Mucosa of gallbladder (tissue), 1 donor: Measurements from ENCODE around the gene SH3GL2. TPM values are rescaled to one million over a fixed set of nuclear protein-coding genes. Genes with fewer than 3 reads are reported as not detected.
A peak's percentile ranks its signal among the peaks of the same experiment; 100 is the strongest.
"Not testable (repeated sequence)": the region's sequence is repeated elsewhere in the genome, so short reads cannot be mapped to it uniquely, and the experiment has no call there.

ENCODE experiments used
- DNase-seq: peaks from one replicate; pipeline ENCODE4 v3.0.0-alpha.2; 2020; ENCODE audit warnings: low spot score
- total RNA-seq: library from RNA; stranded (reverse); gene quantifications from one replicate; pipeline ENCODE4 v1.2.1, GENCODE V29; 2021
- donor health status: DM: no; HTN: no; CAD: no.

The SH3GL2 gene
- total RNA-seq, 1 donor from 2014 or later, result 0.17 TPM

DNA sequence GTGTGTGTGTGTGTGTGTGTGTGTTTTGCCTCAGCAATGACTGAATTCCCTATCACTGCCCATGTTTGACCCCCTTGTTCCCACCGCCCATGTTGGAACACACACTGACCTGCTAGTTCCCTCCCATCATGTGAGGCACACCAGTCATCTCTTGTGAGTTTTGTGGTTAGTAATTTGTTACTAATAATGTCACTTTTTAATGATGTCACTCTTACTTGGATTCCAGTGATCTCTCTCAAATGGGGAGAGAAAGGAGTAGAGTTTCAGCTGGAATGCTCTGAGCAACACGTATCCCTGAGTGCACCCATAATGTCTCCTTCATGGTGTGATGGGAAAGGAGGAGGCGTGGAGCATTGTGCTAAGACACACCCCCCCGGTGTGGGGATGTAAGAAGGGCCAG is 172.6 kb downstream of the SH3GL2 start:
- no peak for DNase-seq

DNA sequence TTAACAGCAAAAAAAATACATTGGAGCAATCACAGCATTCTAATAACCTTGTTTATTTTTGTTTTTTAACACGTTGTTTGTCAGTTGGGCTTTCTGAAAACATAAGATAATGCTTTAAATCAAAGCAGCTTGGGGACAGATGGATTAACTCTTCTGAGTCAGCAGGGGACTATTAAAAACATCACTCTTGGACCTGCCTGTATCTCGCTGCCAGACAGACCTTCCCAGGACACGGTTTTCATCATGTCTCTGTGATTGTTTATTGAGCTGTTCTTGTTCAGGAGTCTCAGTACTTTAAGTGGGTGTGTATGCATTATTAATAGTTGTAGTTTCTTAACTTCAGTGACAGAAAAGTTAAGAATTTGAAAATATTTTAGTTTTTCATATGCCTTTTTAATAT is 173.2 kb downstream of the SH3GL2 start:
- no peak for DNase-seq

DNA sequence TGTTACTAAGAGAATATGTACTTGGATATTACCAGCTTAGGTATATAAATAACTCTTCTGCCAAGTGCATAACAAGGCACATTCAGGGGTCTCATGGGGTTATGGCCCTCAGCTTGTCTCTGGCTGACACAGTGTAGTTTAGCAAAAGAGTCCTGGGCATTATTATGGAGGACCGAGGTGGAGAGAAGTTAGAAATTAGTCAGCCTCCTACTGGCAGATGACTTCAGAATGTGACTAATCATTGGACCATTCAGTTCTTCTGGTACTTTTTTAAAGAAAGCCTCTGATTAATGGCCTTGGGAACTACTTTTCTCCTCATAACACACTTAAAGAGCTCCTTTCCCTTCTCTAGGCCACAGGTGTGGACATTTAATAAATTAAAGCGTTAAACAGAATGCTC is 178.9 kb downstream of the SH3GL2 start:
- DNase-seq, result no peak

DNA sequence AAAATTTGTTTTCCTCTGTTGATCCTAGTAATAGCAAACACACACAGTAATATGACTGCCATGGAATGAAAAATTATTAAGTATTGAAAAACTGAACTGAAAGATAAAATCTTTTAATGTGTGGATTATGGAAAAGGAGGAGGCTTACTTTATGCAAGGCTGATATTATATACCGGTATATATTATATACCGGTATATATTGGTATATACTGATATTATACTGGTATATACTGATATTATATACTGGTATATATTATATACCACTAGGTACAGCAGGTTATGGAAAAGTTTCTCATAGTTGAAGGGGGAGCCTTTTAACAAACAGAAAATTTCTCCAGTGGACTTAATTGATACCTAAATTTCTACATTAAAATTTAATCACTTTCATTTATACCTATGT is 181.4 kb downstream of the SH3GL2 start:
- no peak for DNase-seq

DNA sequence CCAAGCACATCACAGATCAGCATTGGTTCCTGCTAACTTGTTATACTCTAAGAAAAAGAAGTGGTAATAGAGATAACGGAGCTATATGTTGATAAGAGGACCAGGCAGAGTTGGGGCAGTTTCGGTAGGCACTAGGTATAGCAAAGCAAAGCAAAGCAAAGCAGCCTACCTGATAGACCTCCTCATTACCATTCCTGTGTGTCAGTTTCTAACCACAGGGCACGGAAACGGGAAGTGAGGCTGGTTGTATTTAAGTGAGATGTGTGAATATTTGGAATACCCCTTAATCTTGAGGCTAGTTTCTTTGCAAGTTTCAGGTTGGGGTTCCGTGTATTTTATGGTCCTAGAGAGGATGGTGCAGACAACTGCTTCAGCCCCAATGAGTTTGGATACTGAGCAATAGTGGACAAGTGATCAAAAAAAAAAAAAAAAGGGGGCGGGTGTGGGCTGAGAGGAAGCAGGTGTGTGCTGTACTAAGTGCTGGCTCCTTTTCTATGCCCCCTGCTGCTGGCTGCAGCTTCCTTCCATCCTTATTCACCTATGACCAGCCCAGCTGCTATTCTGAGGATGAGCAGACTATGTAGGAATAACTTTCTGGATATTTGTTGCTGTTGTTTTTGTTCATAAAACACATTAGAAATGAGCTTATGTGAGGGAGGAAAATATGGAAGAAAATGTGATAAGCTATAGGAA is 183.3 kb downstream of the SH3GL2 start:
- no peak for DNase-seq

DNA sequence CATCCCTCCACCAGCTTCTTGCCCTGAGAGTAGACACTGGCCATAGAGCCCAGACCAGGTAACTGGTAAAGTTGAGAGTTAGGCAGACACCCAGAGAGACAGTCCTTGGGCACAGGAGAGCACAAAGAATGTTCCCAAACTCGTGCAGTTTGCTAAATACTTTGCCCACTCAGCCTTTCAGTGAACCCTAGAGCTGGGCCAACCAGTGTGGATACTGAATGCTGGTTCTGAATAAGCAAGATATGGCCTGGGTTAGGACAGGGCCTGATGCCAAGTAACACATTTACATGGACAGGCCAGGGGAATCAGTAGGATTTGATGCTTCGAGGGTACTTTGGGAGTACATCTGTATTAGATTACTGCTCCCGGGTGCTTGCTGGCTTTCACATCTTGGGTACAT is 185.4 kb downstream of the SH3GL2 start:
- DNase-seq, result no peak

DNA sequence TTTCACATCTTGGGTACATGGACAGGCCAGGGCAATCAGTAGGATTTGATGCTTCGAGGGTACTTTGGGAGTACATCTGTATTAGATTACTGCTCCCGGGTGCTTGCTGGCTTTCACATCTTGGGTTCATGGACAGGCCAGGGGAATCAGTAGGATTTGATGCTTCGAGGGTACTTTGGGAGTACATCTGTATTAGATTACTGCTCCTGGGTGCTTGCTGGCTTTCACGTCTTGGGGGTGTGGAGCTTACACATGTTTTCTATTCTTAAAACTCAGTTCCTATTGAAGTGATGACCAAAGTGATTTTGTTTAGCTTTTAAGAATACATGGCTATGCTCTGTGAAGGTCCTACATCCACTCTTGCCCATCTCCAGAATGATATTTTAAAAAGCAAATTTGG is 186.3 kb downstream of the SH3GL2 start:
- DNase-seq, result not testable (repeated sequence)

DNA sequence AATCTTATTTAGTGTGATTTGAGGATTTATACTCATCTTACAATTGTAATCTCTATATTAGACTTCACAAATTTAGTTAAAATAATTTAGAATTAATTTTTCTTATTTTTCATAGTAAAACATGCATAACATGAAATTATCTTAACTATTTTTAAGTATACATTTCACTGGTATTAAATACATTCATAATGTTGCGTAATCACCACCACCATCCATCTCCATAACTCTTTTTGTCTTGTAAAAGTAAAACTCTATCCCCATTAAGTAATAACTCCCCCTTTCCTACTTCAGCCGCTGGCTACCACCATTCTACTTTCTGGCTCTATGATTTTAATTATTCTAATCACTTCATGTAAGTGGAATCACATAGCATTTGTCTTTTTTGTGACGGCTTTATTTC is 193.4 kb downstream of the SH3GL2 start:
- DNase-seq, result no peak

DNA sequence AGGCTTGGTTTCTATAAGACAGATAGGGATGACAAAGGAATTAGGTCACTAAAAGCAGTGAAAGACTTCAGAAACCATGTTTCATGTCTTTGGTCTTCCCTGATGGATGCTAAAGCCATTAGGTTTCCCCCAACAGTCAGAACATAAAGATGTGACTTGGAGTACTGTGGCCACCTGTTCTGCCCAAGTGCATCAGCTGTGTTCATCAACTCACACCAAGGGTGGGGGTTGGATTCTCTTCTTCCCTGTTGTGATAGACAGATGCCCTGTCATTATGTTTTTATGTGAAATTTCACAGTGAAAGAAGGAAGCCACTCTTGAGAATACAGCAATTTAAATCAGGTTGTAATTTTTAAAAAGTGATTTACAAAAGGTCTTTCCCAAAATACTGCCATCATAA is 196.8 kb downstream of the SH3GL2 start:
- no peak for DNase-seq

DNA sequence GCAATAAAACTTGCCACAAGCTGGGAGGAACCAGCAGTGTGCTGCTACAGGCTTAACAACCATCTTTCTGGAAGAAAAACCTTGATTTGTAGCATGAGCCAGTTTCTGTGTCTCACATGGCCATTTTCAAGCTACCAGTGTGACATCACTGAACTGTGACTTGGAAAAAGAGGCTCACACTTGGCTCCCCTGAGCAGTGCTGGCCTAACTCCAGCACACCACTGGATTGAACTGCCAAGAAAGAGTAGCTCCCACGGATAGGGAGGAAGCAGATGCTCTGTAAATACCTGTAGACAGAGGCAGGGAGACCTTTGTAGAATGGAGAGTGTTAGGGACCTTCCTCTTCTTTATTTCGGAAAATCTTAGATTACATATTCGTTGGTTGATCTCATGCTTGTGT is 197.9 kb downstream of the SH3GL2 start:
- DNase-seq, result no peak

DNA sequence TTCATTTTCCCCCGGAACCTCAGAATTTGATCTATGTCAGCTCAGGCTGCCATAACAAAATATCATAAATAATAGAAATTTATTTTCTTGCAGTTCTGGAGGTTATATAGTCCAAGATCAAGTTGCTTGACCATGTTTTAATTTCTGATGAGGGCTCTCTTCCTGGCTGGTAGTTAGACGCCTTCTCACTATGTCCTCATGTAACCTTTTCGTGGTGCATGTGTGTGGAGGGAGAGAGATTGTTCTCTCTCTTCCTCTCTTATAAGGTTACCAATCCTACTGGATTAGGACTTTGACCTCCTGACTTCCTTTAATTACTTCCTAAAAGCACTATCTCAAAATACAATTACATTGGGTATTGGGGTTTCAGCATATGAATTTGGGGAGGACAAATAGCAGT is 198.6 kb downstream of the SH3GL2 start:
- DNase-seq, result no peak

DNA sequence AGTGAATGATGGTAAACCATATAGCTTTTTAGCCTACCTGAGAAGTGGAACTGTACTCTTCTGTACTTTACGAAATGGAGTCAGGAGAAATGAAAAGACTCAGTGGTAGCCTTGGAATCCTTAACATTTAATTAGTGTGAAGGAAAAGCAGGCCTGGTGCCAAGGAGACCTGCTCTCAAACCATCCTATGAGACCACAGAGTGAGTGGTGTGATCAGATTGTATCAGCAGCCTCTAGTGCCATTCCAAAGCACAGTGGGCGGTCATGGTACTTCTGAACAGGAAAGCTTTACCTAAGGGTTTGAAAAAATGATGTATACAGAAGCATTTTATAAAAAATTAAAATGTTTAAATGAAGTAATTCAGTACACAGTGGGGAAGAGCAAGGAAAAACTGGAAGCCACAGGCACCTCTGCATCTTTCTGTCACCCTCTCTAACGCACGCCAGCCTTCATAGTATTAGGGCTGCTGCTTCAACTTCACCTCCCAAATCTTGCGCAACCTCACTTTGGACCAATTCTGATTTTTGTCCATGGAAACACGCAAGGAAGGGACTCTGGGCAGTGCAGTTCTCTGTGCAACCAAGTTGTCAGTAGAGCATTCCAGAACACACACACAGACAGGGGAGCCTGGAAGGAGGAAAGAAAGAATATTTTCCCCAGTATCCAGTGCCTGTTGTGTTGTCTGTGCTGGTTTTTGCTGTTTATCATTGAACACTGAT is 203.7 kb downstream of the SH3GL2 start:
- DNase-seq, result no peak

DNA sequence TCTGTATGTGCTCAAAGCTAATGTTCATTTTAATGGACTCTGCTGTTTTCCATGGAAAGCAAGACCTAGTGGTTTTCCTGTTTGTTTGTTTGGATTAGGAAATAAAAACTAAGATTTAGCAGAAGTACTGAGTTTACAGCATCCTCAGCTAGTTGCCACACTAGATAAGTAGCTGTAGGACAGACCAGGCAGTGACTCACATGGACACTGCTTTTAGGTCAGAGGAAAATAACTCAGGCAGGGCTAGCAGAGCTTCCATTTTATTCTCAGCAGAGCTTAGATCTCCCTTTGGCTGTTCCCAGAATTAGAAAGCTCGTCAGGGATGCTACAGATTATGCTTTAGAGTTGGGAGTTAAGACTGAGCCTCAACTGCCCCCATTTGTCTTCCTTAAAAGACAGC is 204.4 kb downstream of the SH3GL2 start:
- DNase-seq, result no peak

DNA sequence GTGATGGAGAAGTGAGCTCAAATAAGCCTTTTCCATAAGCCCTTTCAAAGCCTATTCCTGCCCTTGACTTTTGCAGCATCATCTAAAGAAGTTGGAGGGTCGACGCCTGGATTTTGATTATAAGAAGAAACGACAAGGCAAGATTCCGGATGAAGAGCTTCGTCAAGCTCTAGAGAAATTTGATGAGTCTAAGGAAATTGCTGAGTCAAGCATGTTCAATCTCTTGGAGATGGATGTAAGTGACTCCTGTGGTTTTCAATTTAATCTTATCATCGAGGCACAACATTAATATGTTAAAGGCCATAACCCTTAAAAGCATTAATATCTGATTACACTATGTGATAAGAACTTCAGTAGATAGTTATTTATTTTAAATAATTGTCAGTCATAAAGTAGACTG is 210.4 kb downstream of the SH3GL2 start:
- no peak for DNase-seq

DNA sequence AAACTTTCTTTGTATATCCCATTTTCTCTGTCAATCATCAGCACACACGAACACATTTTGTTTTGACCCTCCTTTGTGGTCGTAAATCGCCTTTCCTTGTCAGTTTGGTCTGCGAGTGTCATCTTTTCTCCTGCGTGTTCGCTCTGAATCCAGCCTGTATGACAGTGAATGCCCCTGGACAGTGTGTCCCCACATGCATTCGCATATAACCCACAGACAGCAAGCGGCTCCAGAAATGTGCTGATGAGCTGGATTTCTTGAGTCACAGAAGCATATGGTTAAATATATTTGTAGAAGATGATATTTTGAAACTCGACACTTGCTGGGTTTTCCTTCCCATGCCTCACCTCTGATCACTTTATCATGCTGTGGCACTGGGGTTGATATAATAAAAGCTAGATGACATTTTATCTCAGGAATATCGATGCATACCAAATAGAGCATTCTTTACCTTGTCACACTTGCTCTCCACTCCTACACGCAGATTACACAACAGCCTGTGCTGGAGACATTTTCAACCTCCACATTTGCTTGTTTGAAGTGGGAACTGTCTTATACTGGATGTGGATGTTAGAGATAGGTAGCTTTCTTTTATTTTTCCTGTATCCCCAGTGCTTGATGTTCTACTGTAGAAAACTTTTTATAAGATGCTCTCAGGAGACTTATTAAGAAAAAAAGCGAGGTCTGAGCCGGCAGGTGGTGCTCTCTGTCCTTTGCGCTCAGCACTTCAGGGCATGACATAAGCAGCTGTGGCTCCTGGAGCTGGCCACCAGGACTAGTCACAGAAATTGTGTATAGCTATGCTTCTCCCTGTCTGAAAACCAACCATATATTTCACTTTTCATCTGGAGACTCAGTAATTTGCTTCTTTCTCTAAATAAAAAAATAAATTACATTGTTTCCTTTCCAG is 215.1 kb downstream of the SH3GL2 start:
- DNase-seq, result no peak

DNA sequence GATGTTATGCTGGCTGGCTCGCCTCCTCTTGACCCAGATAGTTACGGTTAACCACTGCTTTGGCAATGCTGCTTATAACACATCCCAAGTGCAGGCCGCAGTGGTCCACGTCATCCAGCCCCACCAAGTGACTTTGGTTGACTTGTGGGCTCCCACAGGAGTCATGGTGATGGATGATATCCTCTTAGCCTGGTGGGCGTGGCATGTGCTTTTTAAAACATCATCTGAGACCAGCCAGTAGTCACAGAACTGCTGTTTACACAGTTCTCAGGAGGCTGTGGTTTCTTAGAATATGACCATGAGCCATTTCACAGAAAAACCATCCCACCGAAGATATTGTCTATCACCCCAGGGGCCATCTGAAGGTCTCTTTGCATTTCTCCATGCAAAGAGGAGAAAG is 216.9 kb downstream of the SH3GL2 start:
- DNase-seq, result no peak

DNA sequence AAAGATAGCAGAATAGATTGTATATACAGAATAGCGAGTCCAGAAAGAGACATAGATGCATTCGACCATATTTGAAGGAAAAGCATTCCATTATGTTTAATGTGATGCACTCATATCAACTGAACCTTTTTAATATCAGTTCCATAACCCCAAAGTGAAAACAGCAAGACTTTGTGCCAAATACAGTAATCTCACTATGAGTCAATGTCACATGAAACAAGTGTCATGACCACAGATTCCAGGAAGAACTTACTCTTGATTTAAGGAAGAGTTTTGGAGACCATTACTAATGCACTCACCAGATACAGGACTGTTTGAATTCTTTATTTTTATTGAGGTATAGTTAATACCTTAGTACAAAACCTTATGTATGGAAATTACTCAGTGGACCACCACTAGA is 220.5 kb downstream of the SH3GL2 start:
- no peak for DNase-seq

DNA sequence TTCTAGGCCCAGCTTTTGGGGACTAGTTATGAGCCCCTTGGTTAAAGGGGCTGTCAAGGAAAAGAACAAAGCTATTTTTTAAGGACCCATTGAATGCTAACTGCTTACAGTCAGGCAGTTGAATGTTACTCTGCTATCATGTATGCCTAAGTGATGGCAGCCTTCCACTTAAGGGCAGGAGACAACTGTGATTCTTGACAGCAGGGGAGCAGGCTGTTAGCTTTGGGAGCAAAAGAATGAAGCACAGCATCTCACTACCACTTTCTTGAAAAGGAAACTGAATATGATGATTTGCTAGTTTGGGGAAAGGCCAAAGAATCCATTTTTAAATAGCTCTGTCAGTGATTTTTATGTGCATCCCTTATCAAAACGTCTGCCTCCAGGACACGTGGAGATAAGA is 221.6 kb downstream of the SH3GL2 start:
- DNase-seq, result no peak

DNA sequence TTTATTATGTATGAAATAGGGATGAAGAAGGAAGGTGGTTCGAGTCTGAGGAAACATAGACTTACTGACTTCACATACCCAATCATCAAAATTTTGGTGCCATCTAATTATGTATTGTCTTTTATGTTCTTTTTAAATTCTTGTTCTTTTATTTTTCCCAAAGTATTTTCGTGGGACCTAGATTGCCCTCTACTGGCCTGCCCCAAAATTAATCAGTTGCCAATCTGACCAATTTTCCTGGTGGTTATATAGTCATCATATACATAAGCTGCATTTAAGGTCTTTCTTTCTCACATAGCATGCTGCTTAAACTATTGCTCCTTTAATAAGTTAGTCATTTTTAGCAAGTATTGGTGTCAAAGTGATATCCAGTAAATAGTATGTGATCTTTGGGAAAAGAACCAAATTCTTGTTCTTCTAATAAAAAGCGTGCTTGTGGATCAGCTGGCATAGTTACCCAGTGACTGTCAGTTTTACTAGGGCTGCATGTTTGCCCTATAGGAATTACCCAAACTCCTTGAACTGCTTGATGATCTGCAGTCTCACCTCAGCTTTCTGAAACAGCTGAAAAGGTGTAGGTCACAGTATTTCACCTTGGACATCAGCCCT is 223.5 kb downstream of the SH3GL2 start:
- DNase-seq, result no peak

DNA sequence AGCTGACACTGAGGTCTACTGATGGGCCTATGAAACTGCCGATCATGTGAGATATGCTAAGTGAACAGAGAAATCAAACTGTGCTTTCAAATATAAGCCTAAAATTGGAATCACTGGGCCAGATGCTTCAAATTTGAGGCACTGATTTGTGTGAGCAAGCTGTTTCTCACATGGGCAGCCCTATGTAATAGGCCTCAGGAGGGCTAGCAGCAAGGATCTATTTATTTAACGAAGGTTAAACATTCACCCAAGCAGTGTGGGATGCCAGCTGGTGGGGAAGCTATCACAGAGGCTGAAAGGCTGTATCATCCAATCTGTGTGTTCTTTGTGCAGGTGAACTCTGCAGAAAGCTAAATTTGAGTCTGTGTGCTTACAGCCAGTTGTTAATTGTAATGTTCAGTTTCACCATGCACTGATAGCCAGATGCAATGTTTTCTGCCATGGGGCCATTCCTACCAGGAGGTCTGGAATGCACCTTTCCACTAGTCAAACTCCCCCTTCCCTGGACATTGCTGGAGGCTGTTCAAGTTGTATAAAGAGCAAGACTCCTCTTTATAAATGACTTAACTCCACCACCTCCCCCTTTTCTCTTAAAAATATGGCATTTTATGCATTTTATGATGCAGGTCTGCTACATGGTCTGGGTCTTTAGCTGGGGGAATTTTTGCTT is 228.9 kb downstream of the SH3GL2 start:
- peak; percentile 11 for DNase-seq

DNA sequence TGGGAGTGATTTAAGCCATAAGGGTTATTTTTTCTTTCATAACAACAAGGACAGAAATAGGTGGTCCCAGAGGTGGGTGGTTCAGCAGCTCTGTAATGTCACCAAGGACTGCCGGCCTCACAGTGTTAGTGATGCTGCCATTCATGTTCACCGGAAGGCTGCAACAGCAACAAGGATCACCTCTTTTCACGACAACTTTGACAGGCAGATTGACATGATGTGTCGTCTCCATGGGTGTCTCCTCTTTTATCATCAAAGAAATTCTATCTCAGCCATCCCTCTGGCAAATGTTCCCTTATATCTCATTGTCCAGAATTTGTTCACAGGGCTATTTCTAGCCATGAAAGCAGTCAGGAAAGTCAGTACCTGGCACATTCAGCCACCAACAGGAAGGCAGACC is 231.5 kb downstream of the SH3GL2 start:
- no peak for DNase-seq
